Activated naive CD8-positive, alpha-beta T cell (primary cell): Measurements from ENCODE around the gene ITPKB.

ENCODE experiments used
- H3K27ac Mint-ChIP-seq: one replicate; pipeline ENCODE4 v1.8.0; 2021; ENCODE audit warnings: mixed read lengths
- H3K27me3 Mint-ChIP-seq: one replicate; pipeline ENCODE4 v1.8.0; 2021; ENCODE audit warnings: mixed read lengths
- H3K36me3 Mint-ChIP-seq: one replicate; pipeline ENCODE4 v1.8.0; 2021; ENCODE audit warnings: mixed read lengths
- H3K4me1 Mint-ChIP-seq: one replicate; pipeline ENCODE4 v1.8.0; 2021; ENCODE audit warnings: low read depth, mixed read lengths
- H3K4me3 Mint-ChIP-seq: one replicate; pipeline ENCODE4 v1.8.0; 2021; ENCODE audit warnings: mild to moderate bottlenecking, mixed read lengths
- H3K9me3 Mint-ChIP-seq: one replicate; pipeline ENCODE4 v1.8.0; 2021; ENCODE audit warnings: low read depth, mixed read lengths

The ITPKB gene

GRCh38 chr1:226679853-226680516, 59.1 kb downstream of the ITPKB start:
- Mint-ChIP-seq H3K4me1 (peaks cover 99% of the 10 kb centered on the region), H3K36me3 (peaks cover 7% of the 10 kb centered on the region), H3K9me3 (no peaks in the 10 kb centered on the region), H3K4me3 (peak overlapping the region; percentile 86), H3K27ac (peak overlapping the region; percentile 97), H3K27me3 (no peaks in the 10 kb centered on the region)

- Mint-ChIP-seq H3K4me1 (peaks cover 99% of the 10 kb centered on the region), H3K27ac (peak overlapping the region; percentile 97), H3K9me3 (no peaks in the 10 kb centered on the region), H3K4me3 (peak overlapping the region; percentile 86), H3K36me3 (peaks cover 7% of the 10 kb centered on the region), H3K27me3 (no peaks in the 10 kb centered on the region)
Observed at GRCh38 chr1:226679262-226679661, 59.8 kb downstream of the ITPKB start.

GRCh38 chr1:226678701-226679100, 60.4 kb downstream of the ITPKB start:
- Mint-ChIP-seq H3K27ac (peak overlapping the region; percentile 97), H3K4me3 (peak overlapping the region; percentile 86), H3K36me3 (peaks cover 2% of the 10 kb centered on the region), H3K4me1 (peaks cover 97% of the 10 kb centered on the region), H3K27me3 (no peaks in the 10 kb centered on the region), H3K9me3 (no peaks in the 10 kb centered on the region)

GRCh38 chr1:226678251-226678650, 60.8 kb downstream of the ITPKB start:
- Mint-ChIP-seq H3K27ac (peak overlapping the region; percentile 97), H3K4me3 (peak overlapping the region; percentile 86), H3K36me3 (peaks cover 2% of the 10 kb centered on the region), H3K4me1 (peaks cover 97% of the 10 kb centered on the region), H3K27me3 (no peaks in the 10 kb centered on the region), H3K9me3 (no peaks in the 10 kb centered on the region)

- H3K4me3 Mint-ChIP-seq: peak overlapping the region; percentile 86
- no peaks in the 10 kb centered on the region for H3K27me3 Mint-ChIP-seq
- H3K27ac Mint-ChIP-seq: peak overlapping the region; percentile 97
- no peaks in the 10 kb centered on the region for H3K9me3 Mint-ChIP-seq
- H3K4me1 Mint-ChIP-seq: peaks cover 97% of the 10 kb centered on the region
- peaks cover 4% of the 10 kb centered on the region for H3K36me3 Mint-ChIP-seq
Observed at GRCh38 chr1:226677027-226678020, 61.8 kb downstream of the ITPKB start.

GRCh38 chr1:226676381-226676780, 62.7 kb downstream of the ITPKB start:
- no peaks in the 10 kb centered on the region for H3K27me3 Mint-ChIP-seq
- peak overlapping the region; percentile 97 for H3K27ac Mint-ChIP-seq
- H3K4me3 Mint-ChIP-seq: peak overlapping the region; percentile 86
- peaks cover 7% of the 10 kb centered on the region for H3K36me3 Mint-ChIP-seq
- no peaks in the 10 kb centered on the region for H3K9me3 Mint-ChIP-seq
- H3K4me1 Mint-ChIP-seq: peaks cover 98% of the 10 kb centered on the region

GRCh38 chr1:226675715-226676357, 63.2 kb downstream of the ITPKB start:
- H3K4me3 Mint-ChIP-seq: peak overlapping the region; percentile 86

GRCh38 chr1:226674892-226675714, 64.0 kb downstream of the ITPKB start:
- Mint-ChIP-seq H3K4me1 (peaks cover 98% of the 10 kb centered on the region), H3K9me3 (no peaks in the 10 kb centered on the region), H3K27ac (peak overlapping the region; percentile 97), H3K27me3 (no peaks in the 10 kb centered on the region), H3K36me3 (peaks cover 9% of the 10 kb centered on the region), H3K4me3 (peak overlapping the region; percentile 86)

More at GRCh38 chr1:226675715-226676357, 63.2 kb downstream of the ITPKB start:
- Mint-ChIP-seq H3K9me3 (no peaks in the 10 kb centered on the region), H3K27me3 (no peaks in the 10 kb centered on the region), H3K4me1 (peaks cover 98% of the 10 kb centered on the region), H3K36me3 (peaks cover 9% of the 10 kb centered on the region), H3K27ac (peak overlapping the region; percentile 97)

GRCh38 chr1:226672339-226672762, 66.7 kb downstream of the ITPKB start:
- Mint-ChIP-seq H3K4me1 (peaks cover 89% of the 10 kb centered on the region), H3K4me3 (peak overlapping the region; percentile 34), H3K27me3 (no peaks in the 10 kb centered on the region), H3K9me3 (no peaks in the 10 kb centered on the region), H3K36me3 (peaks cover 9% of the 10 kb centered on the region), H3K27ac (peak overlapping the region; percentile 97)

GRCh38 chr1:226671277-226671676, 67.8 kb downstream of the ITPKB start:
- Mint-ChIP-seq H3K36me3 (peaks cover 11% of the 10 kb centered on the region), H3K27me3 (no peaks in the 10 kb centered on the region), H3K4me3 (no peak overlapping the region), H3K27ac (peak overlapping the region; percentile 97), H3K9me3 (no peaks in the 10 kb centered on the region), H3K4me1 (peaks cover 89% of the 10 kb centered on the region)

- Mint-ChIP-seq H3K27me3 (no peaks in the 10 kb centered on the region), H3K4me3 (no peak overlapping the region), H3K27ac (peak overlapping the region; percentile 97), H3K9me3 (no peaks in the 10 kb centered on the region), H3K4me1 (peaks cover 89% of the 10 kb centered on the region), H3K36me3 (peaks cover 14% of the 10 kb centered on the region)
Observed at GRCh38 chr1:226670073-226670472, 69.0 kb downstream of the ITPKB start.

GRCh38 chr1:226668173-226668560, 70.9 kb downstream of the ITPKB start:
- Mint-ChIP-seq H3K36me3 (peaks cover 13% of the 10 kb centered on the region), H3K4me3 (no peak overlapping the region), H3K4me1 (peaks cover 91% of the 10 kb centered on the region), H3K27ac (peak overlapping the region; percentile 97), H3K27me3 (no peaks in the 10 kb centered on the region), H3K9me3 (no peaks in the 10 kb centered on the region)

GRCh38 chr1:226666692-226667091, 72.4 kb downstream of the ITPKB start:
- peaks cover 8% of the 10 kb centered on the region for H3K36me3 Mint-ChIP-seq
- H3K4me1 Mint-ChIP-seq: peaks cover 91% of the 10 kb centered on the region
- H3K4me3 Mint-ChIP-seq: peak overlapping the region; percentile 40
- no peaks in the 10 kb centered on the region for H3K27me3 Mint-ChIP-seq
- no peaks in the 10 kb centered on the region for H3K9me3 Mint-ChIP-seq
- H3K27ac Mint-ChIP-seq: peak overlapping the region; percentile 97

- H3K27ac Mint-ChIP-seq: peak overlapping the region; percentile 97
- H3K27me3 Mint-ChIP-seq: no peaks in the 10 kb centered on the region
- peaks cover 91% of the 10 kb centered on the region for H3K4me1 Mint-ChIP-seq
- no peaks in the 10 kb centered on the region for H3K9me3 Mint-ChIP-seq
- peak overlapping the region; percentile 40 for H3K4me3 Mint-ChIP-seq
- H3K36me3 Mint-ChIP-seq: peaks cover 8% of the 10 kb centered on the region
Observed at GRCh38 chr1:226666164-226666506, 72.9 kb downstream of the ITPKB start.
